ENCODE results near the gene ACAP1. TPM values are rescaled to one million over a fixed set of nuclear protein-coding genes. Genes with fewer than 3 reads are reported as not detected.

The ACAP1 gene
- total RNA-seq, 1 donor from 2014 or later: 328 TPM

GRCh38 chr17:7292194-7292593, 44.1 kb upstream of the ACAP1 start:
- H3K4me1 Mint-ChIP-seq: peaks cover 24% of the 10 kb centered on the region

GRCh38 chr17:7292729-7293128, 43.6 kb upstream of the ACAP1 start:
- intact Hi-C loops (cut with micrococcal nuclease): no loop called here
- DNase-seq (no peak), ATAC-seq (ENCODE audit: low read depth) (no peak)
- ChIA-PET CTCF (interaction anchor here (1.0 kb wide), 1 partner anchor 11 kb away, joined by 3 read pairs; the partner anchor contains the start of gene SLC2A4), POLR2A (interaction anchor here (0.7 to 1.4 kb wide), 2 partner anchors 34 to 37 kb away, joined by 3 to 7 read pairs; partner anchors contain the start of gene NEURL4)
- no peak for TF ChIP-seq CTCF (IDR thresholded peaks at IDR 0.05)
- Mint-ChIP-seq H3K4me3 (no peak overlapping the region), H3K27me3 (peaks cover 32% of the 10 kb centered on the region), H3K36me3 (ENCODE audit: low read depth) (no peaks in the 10 kb centered on the region), H3K4me1 (peaks cover 24% of the 10 kb centered on the region), H3K27ac (no peak overlapping the region), H3K9me3 (no peaks in the 10 kb centered on the region)

More at GRCh38 chr17:7292194-7292593, 44.1 kb upstream of the ACAP1 start:
- no peak overlapping the region for H3K27ac Mint-ChIP-seq
- intact Hi-C loops (cut with micrococcal nuclease): no loop called here
- ATAC-seq (ENCODE audit: low read depth) (no peak), DNase-seq (no peak)
- no peak overlapping the region for H3K4me3 Mint-ChIP-seq
- no peaks in the 10 kb centered on the region for H3K9me3 Mint-ChIP-seq
- peaks cover 35% of the 10 kb centered on the region for H3K27me3 Mint-ChIP-seq
- no peak for TF ChIP-seq CTCF (IDR thresholded peaks at IDR 0.05)
- no peaks in the 10 kb centered on the region for H3K36me3 Mint-ChIP-seq (ENCODE audit: low read depth)
- ChIA-PET CTCF (interaction anchor here (1.0 to 1.1 kb wide), 2 partner anchors 11 to 302 kb away, joined by 3 read pairs; partner anchors contain the start of gene SLC2A4), POLR2A (interaction anchor here (0.7 to 0.9 kb wide), 2 partner anchors 35 to 57 kb away, joined by 3 to 7 read pairs; no protein-coding TSS in a partner anchor)

GRCh38 chr17:7293159-7293558, 43.2 kb upstream of the ACAP1 start:
- H3K9me3 Mint-ChIP-seq: no peaks in the 10 kb centered on the region
- no peak for TF ChIP-seq CTCF (IDR thresholded peaks at IDR 0.05)
- DNase-seq (no peak), ATAC-seq (ENCODE audit: low read depth) (no peak)
- CTCF ChIA-PET: interaction anchor here (1.0 kb wide), 1 partner anchor 12 kb away, joined by 3 read pairs; the partner anchor contains the start of gene SLC2A4
- POLR2A ChIA-PET: interaction anchor here (1.0 to 1.4 kb wide), 3 partner anchors 21 to 36 kb away, joined by 3 to 4 read pairs (median 4); partner anchors contain the start of gene NEURL4
- no peak overlapping the region for H3K27ac Mint-ChIP-seq
- intact Hi-C loops (cut with micrococcal nuclease): no loop called here
- no peaks in the 10 kb centered on the region for H3K36me3 Mint-ChIP-seq (ENCODE audit: low read depth)
- H3K27me3 Mint-ChIP-seq: peaks cover 28% of the 10 kb centered on the region
- no peak overlapping the region for H3K4me3 Mint-ChIP-seq
- H3K4me1 Mint-ChIP-seq: peaks cover 24% of the 10 kb centered on the region

GRCh38 chr17:7293816-7294613, 42.3 kb upstream of the ACAP1 start:
- H3K9me3 Mint-ChIP-seq: no peaks in the 10 kb centered on the region
- no peak overlapping the region for H3K27ac Mint-ChIP-seq
- H3K36me3 Mint-ChIP-seq (ENCODE audit: low read depth): no peaks in the 10 kb centered on the region
- POLR2A ChIA-PET: interaction anchor here (1.0 to 1.4 kb wide), 3 partner anchors 20 to 36 kb away, joined by 3 to 4 read pairs (median 4); partner anchors contain the start of gene NEURL4
- ATAC-seq (ENCODE audit: low read depth): no peak
- CTCF ChIA-PET: no interaction called here
- H3K27me3 Mint-ChIP-seq: peaks cover 25% of the 10 kb centered on the region
- H3K4me1 Mint-ChIP-seq: peaks cover 24% of the 10 kb centered on the region
- no peak for TF ChIP-seq CTCF (IDR thresholded peaks at IDR 0.05)
- H3K4me3 Mint-ChIP-seq: peak overlapping the region; percentile 57
- DNase-seq: no peak
- intact Hi-C loops (cut with micrococcal nuclease): no loop called here

GRCh38 chr17:7294614-7295153, 41.6 kb upstream of the ACAP1 start, which contains the start of gene YBX2:
Gene YBX2 (minus strand): TSS chr17:7294639. CDS start chr17:7294500, 139 bp downstream.
- CTCF ChIA-PET: no interaction called here

More at GRCh38 chr17:7294614-7295153, 41.6 kb upstream of the ACAP1 start, which contains the start of gene YBX2:
- POLR2A ChIA-PET: no interaction called here
- intact Hi-C loops (cut with micrococcal nuclease): loop anchor here (5.0 kb wide), 1 partner anchor 32 kb away; the partner anchor contains the start of gene CLDN7
- no peak for TF ChIP-seq CTCF (IDR thresholded peaks at IDR 0.05)
- no peaks in the 10 kb centered on the region for H3K36me3 Mint-ChIP-seq (ENCODE audit: low read depth)
- peak; percentile 76 for ATAC-seq (ENCODE audit: low read depth)
- H3K27me3 Mint-ChIP-seq: peaks cover 25% of the 10 kb centered on the region
- H3K27ac Mint-ChIP-seq: no peak within 1 kb of the TSS
- H3K9me3 Mint-ChIP-seq: no peaks in the 10 kb centered on the region
- peaks cover 24% of the 10 kb centered on the region for H3K4me1 Mint-ChIP-seq
- H3K4me3 Mint-ChIP-seq: peak within 1 kb of the TSS; percentile 70
- peak; percentile 64 for DNase-seq
